Mesothelial cell of epicardium (in vitro differentiated cells): ENCODE data around the gene ZFHX2. TPM values are rescaled to one million over a fixed set of nuclear protein-coding genes. Genes with fewer than 3 reads are reported as not detected.

Source experiments
- DNase-seq, 2 experiments: peaks; one replicate each; pipeline ENCODE4 v3.0.0; 2021; ENCODE audit warnings: low spot score in 2 of 2; ENCODE audit not compliant: unreplicated experiment in 2 of 2
- H3K27ac Mint-ChIP-seq: 2 replicates; pipeline ENCODE4 v1.8.0; 2021; ENCODE audit warnings: mixed read lengths
- H3K27me3 Mint-ChIP-seq: 2 replicates; pipeline ENCODE4 v1.8.0; 2021; ENCODE audit warnings: low read depth, mixed read lengths
- H3K36me3 Mint-ChIP-seq: 2 replicates; pipeline ENCODE4 v1.8.0; 2021; ENCODE audit warnings: mixed read lengths
- H3K4me1 Mint-ChIP-seq: 2 replicates; pipeline ENCODE4 v1.8.0; 2021; ENCODE audit warnings: mixed read lengths
- H3K4me3 Mint-ChIP-seq: 2 replicates; pipeline ENCODE4 v1.8.0; 2021; ENCODE audit warnings: mild to moderate bottlenecking, moderate library complexity, mixed read lengths
- H3K9me3 Mint-ChIP-seq: 2 replicates; pipeline ENCODE4 v1.8.0; 2021; ENCODE audit warnings: mixed read lengths
- CTCF ChIP-seq: fragments of 200-600 bp; sonication (generic); IDR thresholded peaks from one replicate; pipeline ENCODE4 v1.5.0; 2021; ENCODE audit warnings: antibody characterized with exemption; ENCODE audit not compliant: unreplicated experiment
- total RNA-seq: library from RNA; stranded (reverse); gene quantifications from 3 replicates; pipeline ENCODE4 v1.2.1, GENCODE V29; 2021

Gene ZFHX2
- total RNA-seq, 1 donor from 2014 or later, result 13.7 TPM

GRCh38 chr14:23470947-23471346 is 80.6 kb downstream of the ZFHX2 start:
- TF ChIP-seq CTCF, result no peak
- no peaks in the 10 kb centered on the region for H3K9me3 Mint-ChIP-seq
- H3K4me1 Mint-ChIP-seq, result peaks cover 7% of the 10 kb centered on the region
- H3K27me3 Mint-ChIP-seq, result peaks cover 5% of the 10 kb centered on the region
- no peak overlapping the region for H3K4me3 Mint-ChIP-seq
- no peak overlapping the region for H3K27ac Mint-ChIP-seq
- DNase-seq, result no peak
- peaks cover 17% of the 10 kb centered on the region for H3K36me3 Mint-ChIP-seq

Other genes starting within 250 kb of the ZFHX2 start
- gene PPP1R3E, start 248.9 kb downstream of the ZFHX2 start, total RNA-seq, result 9.3 to 11.5 TPM (median 10.7 TPM) in 3 replicates
- gene BCL2L2, start 244.9 kb downstream of the ZFHX2 start, total RNA-seq, result 27.1 to 30.1 TPM (median 27.9 TPM) in 3 replicates
- gene PABPN1, start 230.3 kb downstream of the ZFHX2 start, total RNA-seq, result 354 to 362 TPM (median 361 TPM) in 3 replicates
- gene SLC22A17, start 198.9 kb downstream of the ZFHX2 start, total RNA-seq, result 47.7 to 50.5 TPM (median 49.0 TPM) in 3 replicates
- 76.8 to 82.1 TPM (median 81.2 TPM) in 3 replicates for gene EFS, start 186.6 kb downstream of the ZFHX2 start, total RNA-seq
- not detected in 3 replicates for gene IL25, start 179.0 kb downstream of the ZFHX2 start, total RNA-seq
- gene CMTM5, start 174.7 kb downstream of the ZFHX2 start, total RNA-seq, result 0.29 TPM in 1 of 3 replicates, not detected in the others
- gene MYH6, start 143.5 kb downstream of the ZFHX2 start, total RNA-seq, result not detected in 3 replicates
- gene MYH7, start 116.1 kb downstream of the ZFHX2 start, total RNA-seq, result not detected in 3 replicates
- gene NGDN, start 82.1 kb downstream of the ZFHX2 start, total RNA-seq, result 49.9 to 51.2 TPM (median 51.2 TPM) in 3 replicates
- gene THTPA, start 4.5 kb upstream of the ZFHX2 start, total RNA-seq, result 13.9 to 17.7 TPM (median 15.2 TPM) in 3 replicates
- 268 to 271 TPM (median 269 TPM) in 3 replicates for gene AP1G2, start 16.0 kb upstream of the ZFHX2 start, total RNA-seq
- gene JPH4, start 27.0 kb upstream of the ZFHX2 start, total RNA-seq, result 6.4 to 7.4 TPM (median 7.3 TPM) in 3 replicates
- 1.2 to 1.6 TPM (median 1.5 TPM) in 3 replicates for gene DHRS2, start 84.6 kb upstream of the ZFHX2 start, total RNA-seq